SHP77 (cell line): ENCODE results near the gene HERC4.

Experiments
- DNase-seq, 2 experiments: peaks; one replicate each; lab custom pipeline; 2025; lab: John Stamatoyannopoulos, UW

The HERC4 gene, protein sequence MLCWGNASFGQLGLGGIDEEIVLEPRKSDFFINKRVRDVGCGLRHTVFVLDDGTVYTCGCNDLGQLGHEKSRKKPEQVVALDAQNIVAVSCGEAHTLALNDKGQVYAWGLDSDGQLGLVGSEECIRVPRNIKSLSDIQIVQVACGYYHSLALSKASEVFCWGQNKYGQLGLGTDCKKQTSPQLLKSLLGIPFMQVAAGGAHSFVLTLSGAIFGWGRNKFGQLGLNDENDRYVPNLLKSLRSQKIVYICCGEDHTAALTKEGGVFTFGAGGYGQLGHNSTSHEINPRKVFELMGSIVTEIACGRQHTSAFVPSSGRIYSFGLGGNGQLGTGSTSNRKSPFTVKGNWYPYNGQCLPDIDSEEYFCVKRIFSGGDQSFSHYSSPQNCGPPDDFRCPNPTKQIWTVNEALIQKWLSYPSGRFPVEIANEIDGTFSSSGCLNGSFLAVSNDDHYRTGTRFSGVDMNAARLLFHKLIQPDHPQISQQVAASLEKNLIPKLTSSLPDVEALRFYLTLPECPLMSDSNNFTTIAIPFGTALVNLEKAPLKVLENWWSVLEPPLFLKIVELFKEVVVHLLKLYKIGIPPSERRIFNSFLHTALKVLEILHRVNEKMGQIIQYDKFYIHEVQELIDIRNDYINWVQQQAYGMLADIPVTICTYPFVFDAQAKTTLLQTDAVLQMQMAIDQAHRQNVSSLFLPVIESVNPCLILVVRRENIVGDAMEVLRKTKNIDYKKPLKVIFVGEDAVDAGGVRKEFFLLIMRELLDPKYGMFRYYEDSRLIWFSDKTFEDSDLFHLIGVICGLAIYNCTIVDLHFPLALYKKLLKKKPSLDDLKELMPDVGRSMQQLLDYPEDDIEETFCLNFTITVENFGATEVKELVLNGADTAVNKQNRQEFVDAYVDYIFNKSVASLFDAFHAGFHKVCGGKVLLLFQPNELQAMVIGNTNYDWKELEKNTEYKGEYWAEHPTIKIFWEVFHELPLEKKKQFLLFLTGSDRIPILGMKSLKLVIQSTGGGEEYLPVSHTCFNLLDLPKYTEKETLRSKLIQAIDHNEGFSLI

DNA sequence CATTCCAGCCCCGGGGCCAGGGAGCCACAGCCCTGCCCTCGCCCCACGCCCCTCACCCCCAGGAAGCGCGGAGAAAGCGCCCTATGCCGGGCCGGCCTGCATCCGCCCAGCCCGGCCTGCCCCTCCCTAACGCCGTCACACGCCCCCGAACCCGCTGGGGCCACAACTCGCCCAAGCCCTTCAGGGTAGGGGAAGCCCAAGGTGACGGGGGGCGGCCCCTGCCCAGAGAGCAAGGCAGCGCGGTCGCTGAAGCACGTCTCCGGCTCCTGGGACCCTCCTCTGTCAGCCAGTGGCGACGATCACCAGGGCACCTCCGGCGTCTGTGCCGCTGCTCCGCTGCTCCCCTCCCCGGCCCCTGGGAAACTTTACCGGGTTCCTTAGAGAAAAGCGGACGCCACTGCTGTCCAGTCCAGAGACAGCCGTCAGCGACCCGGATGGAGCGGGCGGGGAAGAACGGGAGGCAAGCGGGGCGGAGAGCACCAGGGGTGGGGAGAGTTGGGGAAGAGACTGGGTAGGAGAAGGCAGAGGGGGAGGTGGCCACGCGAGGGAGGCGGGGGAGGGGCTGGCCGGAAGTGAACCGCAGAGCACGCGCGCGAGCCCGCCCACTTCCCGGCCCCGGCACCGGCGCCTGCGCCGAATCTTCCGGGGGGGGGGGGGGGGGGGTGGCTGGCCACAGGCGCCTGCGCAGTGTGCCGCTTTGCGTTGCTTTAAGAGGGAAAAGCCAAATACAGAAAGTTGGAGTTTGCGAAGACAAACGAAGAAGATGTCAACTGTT, at the start of gene HERC4:
HERC4 (minus strand) TSS at position 509 of the 775 bp plus-strand sequence. CDS start 2,175 bp downstream, outside the sequence.
- DNase-seq = peak; percentile 38 to 72

DNA sequence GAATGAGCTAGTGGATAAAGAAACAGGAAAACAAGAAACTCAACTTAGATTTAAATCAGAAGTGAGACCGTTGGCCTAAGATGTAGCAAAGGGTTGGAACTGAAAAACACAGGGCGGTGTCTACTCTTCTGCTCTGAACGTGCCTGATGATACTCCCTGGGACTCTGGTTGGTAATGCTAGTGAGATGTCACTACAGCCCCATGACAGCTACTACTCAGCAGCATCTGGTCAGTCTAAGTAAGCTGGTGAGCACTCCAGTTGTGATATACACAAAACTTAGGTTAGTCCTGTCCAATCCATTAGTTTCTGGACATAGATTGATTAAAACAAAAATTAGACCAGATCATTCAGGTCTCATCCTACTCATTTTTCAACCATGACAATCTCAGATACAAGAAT, 49.6 kb upstream of the HERC4 start:
- no peak for DNase-seq

DNA sequence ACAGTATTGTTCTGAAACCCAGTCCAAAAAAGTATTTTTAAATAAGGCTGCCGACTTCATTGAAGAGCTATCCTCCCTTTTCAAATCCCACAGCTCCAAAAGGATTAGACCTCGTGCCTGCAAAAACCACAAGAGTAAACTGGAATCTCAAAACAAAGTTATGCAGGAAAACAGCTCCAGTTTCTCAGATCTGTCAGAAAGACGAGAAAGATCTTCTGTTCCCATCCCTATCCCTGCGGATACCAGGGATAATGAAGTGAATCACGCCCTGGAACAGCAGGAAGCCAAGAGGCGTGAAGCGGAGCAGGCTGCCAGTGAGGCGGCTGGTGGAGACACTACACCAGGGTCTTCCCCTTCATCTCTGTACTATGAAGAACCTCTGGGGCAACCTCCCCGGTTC, 46.8 kb upstream of the HERC4 start:
- DNase-seq = no peak

DNA sequence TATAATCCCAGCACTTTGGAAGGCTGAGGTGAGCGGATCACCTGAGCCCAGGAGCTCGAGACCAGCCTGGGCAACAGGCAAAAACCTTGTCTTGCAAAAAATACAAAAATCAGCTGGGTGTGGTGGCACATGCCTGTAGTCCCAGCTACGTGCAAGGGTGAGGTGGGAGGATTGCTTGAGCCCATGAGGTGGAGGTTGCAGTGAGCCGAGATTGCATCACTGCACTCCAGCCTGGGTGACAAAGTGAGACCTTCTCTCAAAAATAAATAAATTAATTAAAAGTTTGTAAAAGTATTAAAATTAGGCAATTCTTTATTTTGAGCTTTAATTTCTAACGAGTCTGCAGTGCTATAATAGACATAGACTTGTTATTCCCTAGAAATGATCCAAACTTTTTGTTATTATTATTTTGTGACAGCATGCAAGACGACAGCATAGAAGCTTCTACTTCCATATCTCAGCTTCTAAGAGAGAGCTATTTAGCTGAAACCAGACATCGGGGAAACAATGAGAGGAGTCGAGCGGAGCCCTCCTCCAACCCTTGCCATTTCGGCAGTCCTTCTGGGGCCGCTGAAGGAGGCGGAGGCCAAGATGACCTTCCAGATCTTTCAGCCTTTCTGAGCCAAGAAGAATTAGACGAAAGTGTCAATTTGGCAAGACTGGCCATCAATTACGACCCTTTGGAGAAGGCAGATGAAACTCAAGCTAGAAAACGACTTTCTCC, 46.1 kb upstream of the HERC4 start:
- no peak for DNase-seq

DNA sequence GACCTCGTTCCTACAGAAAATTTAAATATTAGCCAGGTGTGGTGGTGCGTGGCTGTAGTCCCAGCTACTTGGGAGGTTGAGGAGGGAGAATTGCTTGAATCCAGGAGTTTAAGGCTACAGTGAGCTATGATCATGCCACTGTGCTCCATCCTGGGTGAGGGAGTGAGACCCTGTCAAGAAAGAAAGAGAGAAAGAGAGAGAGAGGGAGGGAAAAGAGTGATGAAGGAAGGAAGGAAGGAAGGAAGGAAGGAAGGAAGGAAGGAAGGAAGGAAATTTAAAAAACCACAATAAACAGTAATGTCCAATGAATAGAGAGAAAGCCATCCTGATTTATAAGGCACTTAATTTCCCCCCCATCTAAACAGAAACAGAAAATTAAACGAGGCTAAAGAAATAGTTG, 43.6 kb upstream of the HERC4 start:
- DNase-seq = no peak

DNA sequence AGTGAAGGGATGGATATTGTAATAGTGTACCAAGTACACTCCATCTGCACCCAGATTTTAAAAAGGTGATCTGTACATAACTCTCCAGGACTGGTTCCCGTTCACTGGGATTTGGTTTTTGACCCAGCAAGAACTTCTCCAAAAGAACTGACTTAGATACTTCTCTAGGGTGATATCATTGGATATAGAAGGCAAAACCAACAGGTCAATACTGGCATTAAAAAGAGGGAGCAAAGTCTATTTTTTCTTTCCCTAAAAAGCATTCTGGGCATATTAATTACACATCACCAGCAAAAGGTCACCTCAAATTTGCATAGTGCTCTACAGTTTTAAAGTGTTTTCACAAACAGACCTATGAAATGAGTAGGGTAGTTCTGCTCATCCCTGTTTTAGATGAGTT, 37.8 kb upstream of the HERC4 start:
- DNase-seq = no peak

DNA sequence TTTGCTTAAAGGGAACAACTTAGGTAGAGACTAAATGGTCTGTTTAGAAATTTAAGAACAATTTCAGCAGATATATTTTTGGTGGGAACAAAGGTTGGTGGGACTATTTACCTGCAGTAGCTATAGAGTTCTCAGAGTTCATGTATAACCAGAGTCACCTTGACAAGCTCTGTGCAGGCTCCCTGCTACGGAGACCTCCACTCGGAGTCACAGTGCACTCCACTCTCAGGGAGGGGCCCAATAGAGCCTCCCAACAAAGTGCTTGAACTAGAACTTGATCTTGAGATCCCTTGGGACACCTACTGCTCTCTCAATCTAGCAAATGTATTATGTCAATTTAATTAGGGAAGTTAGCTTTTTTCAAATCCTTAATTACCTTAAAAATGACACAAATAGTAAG, 36.5 kb upstream of the HERC4 start:
- no peak for DNase-seq

DNA sequence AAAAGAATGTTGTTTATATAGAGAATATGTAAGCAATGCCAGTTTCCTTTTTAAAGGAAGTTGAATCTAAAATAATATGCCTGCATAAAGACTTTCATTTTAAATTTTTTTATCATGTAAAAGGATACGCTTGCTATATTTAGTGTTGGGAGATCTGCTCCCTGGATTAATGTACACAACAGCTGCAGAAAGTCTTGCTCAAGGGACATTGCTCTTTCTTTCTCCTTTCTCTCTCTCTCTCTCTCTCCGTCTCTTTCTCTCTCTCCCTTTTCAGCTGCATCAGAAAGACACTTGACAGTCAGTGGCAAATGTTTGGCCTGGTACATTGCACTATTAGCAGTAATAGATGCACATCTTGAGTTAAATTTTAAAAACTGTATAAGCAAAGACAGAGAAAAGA, 34.9 kb upstream of the HERC4 start:
- no peak for DNase-seq

DNA sequence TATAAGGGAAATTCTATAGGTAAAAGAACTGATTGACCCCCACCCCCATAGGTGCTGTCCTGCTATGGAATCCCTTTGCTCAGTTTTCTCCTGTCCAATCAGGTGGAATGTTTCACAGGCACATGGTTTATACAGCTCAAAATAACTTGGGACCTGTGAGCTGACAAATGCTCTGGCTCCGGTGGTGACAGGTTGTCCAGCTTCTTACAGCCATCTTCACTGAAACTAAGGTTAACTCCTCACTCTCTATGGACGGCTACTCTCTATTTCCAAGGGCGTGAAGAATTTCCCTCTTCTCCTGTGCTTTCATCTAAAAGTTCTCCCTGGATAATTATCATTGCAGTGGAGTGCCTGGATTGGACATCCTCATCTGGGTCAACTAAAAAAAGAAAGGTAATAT, 34.2 kb upstream of the HERC4 start, which contains the start of gene MYPN:
MYPN (plus strand) TSS at position 158 of the 400 bp plus-strand sequence. CDS start 11,951 bp downstream, outside the sequence.
- no peak for DNase-seq

DNA sequence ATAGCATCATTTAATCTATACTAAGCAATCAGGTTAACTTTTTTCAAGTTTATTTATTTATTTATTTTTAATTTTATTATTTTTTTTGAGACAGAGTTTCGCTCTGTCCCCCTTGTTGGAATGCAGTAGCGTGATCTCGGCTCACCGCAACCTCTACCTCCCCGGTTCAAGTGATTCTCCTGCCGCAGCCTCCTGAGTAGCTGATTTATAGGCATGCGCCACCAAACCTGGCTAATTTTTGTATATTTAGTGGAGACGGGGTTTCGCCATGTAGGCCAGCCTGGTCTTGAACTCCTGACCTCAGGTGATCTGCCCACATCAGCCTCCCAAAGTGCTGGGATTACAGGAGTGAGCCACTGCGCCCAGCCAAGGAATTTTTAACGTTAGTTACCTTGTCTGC, 33.6 kb upstream of the HERC4 start:
- no peak for DNase-seq

DNA sequence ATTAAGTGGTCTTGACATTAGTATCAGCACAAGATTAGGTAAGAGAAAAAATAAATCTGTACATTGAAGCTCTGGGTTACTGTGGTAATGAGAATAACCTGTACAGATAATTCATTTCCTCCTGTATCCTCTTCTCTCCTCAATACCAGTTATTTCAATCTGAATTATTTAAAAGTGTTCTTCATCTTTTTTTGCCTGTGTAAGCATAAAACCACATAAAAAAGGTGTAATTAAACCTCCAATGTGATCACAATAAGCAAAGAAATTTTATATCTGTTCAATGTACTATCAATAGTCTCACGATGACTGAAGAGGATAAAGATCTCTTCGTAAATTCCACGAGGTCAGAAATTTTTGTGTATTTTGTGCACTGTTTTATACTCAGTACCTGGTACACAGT, 33.0 kb upstream of the HERC4 start:
- no peak for DNase-seq

DNA sequence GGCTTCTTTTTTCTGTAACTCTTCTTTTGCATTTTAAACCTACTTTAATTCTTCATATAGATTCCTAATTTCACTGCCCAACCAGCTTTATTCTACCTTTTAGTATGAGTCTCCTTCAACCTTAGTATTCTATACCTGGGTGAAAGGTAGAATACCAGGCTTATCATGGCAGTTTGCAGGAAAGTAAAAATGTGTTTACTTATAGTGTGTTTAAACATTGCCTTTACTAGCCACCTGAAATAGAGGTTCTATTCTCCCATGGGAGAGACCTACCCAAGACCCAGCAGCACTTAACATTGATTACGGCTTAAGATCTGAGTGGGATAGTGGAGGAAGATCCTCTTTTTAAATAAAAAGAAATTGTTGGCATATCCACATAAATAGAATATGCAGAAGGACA, 32.6 kb upstream of the HERC4 start:
- DNase-seq = no peak

DNA sequence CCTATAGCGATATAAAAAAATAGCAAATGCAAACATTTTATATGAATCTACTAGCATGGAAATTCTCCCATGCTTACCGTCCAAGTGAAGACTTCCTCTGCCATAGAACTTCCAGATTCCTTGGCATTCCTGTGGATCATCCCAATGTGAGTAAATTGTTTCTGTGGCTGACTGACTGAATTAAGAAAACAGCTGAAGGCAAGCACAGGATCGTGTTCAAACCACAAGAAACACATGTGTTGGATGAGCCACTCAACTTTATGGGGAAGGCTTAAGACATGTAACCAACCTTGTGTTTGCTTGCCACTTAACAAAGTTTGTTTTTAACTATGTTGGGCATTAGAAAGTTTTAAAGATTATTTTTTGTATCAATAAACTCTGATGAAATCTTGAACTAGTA, 31.6 kb upstream of the HERC4 start:
- no peak for DNase-seq

DNA sequence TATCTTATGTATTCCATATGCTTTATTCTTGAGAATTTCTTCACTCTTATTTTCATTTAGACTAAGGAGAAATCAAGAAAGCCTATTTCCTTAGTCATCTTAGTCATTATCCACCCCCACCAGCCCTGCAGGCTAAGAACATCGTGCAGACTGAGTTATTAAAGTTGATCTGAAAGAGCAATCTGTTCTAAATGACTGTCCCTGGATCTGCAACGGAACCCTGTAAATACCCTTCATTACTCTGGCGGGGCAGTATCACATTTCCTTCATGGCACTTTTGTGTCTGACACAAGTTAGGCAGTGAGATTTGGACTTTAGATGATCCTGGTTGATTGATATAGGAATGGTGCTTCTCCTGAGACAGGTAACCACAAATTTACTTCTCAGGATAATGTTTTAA, 30.7 kb upstream of the HERC4 start:
- no peak for DNase-seq

DNA sequence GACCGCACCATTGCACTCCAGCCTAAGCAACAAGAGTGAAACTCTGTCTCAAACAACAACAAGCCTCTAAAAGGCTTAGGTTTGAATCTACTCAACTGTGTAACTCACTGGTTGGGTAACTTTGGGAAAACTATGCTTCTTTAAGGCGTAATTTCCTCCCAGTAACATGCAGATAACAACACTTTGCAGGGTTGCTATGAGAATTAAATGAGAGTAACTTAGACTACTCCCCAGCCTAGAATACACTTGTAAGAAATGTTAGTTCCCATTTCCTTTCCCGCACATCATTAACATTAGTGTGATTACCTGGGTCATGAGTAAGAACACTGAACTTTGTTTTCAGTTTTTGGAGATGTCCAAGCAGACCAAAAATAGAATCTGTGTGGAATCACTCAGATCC, 28.8 kb upstream of the HERC4 start:
- no peak for DNase-seq

DNA sequence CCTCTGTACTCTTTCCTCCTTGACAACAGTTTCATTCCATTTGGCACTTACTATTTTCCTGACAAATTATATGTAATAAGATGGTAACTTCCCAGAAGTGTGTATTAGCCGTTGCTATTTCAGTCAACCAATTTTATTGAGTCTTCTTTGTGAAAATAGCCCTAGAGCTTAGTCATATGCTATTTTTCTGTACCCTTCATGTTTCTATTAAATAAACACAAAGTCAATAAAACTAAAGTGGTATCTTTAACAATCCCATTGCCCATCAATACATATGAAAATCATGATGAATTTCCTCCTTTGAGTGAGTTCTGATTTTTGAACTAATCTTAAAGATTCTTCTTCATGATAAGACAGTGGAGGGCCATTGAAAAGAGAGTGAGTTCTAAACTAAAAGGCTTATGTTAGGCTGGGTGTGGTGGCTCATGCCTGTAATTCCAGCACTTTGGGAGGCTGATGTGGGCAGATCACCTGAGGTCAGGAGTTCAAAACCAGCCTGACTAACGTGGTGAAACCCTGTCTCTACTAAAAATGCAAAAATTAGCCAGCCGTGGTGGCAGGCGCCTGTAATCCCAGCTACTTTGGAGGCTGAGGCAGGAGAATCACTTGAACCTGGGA, 28.3 kb upstream of the HERC4 start:
- no peak for DNase-seq

DNA sequence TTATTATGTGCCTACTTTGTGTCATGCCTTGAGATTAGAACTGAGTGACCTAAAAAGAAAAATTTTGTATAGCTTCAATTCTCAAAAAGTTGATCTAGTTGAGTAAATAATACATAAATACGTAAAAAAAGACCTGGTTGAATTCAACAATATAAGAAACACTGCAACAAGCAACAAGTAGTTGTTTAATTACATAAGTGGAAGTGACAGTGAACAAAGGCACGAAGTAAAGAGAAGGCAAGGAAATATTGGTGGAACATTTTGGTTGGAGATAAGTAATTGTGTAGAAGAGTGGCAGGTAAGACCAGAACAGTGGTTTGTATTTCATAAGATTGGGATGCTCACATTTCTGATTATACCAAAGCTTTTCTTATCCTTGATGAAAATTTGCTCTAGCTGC, 26.0 kb upstream of the HERC4 start:
- no peak for DNase-seq

DNA sequence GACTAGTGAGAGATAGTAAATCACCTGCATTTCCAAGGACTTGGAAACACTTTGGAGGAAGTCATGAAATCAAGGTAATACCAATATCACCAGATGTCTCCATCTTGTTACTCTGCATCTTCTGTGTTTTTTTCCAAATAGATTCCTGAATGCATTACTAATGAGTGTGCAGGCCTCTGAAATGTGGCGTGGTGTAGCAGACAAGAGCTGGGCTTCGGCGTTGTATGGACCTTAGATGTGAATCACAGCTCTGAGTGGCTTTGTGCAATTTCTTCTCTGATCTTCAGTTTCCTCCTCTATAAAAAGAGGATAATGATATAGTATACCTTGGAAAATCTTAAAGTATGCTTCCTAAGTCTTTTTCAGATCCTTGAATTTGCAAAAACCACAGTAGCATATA, 24.7 kb upstream of the HERC4 start:
- DNase-seq = no peak

DNA sequence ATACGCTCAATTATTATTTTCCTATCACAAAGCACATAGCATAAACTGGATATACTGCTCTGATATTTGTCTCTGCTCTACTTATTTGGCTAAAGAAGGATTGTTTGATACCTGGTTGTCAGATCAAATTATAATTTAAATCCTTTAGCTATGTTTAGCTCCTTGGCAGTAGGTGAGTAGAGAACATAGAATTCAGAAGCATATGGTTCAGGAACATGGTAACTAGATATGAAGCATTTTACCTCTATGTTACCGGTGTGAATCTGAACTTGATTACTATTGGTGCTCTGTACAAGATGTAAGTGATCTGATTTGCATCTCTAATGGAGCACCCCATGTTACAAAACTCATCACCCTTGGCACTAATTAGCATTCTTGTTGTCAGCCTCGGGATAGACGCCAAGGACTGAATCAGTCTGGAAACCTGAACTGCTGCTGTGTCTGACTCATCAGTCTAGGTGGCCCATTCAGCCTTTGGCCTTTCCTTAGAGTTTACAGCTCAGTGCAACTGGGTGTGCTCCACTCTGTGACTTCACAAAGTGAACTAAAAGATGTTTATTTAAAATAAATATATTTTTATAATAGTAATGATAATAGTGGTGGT, 21.9 kb upstream of the HERC4 start:
- DNase-seq = no peak

DNA sequence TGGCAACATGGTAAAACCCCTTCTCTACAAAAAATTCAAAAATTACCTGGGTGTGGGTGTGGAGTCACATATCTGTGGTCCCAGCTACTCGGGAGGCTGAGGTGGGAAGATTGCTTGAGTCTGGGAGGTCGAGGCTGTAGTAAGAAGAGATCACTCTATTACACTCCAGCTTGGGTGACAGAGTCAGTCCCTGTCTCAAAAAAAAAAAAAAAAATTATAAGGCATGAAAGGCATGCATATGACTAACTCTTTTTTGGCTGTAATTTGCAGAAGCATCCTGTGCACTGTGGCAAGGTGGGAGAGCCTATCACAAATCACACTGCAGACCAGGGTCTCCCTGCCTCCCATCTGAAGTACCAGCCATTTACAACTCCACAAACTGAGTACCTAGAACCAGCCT, 20.1 kb upstream of the HERC4 start:
- no peak for DNase-seq
